Astrocyte (in vitro differentiated cells and primary cell): ENCODE results near the gene CHCHD6. TPM values are rescaled to one million over a fixed set of nuclear protein-coding genes. Genes with fewer than 3 reads are reported as not detected.

ENCODE experiments used
- DNase-seq: peaks from one replicate; pipeline ENCODE4 v3.0.0-alpha.2; 2010; ENCODE audit warnings: low read depth
- FAIRE-seq: peaks from 2 replicates; lab custom pipeline; 2011; peaks lifted over from hg19 to GRCh38; lab: Jason Lieb, UNC
- H2AFZ ChIP-seq: 2 replicates; pipeline ENCODE4 v1.6.0; 2012; ENCODE audit warnings: low read depth, low read length, inconsistent platforms
- H3K27ac ChIP-seq: 2 replicates; pipeline ENCODE4 v1.5.1; 2011; ENCODE audit warnings: low read depth, low read length, inconsistent platforms
- H3K27me3 ChIP-seq: 2 replicates; pipeline ENCODE4 v1.6.0; 2011; ENCODE audit warnings: low read length, inconsistent platforms; ENCODE audit not compliant: insufficient read depth
- H3K36me3 ChIP-seq: 2 replicates; pipeline ENCODE4 v1.5.1; 2011; ENCODE audit warnings: low read length, inconsistent platforms; ENCODE audit not compliant: insufficient read depth
- H3K4me1 ChIP-seq: 2 replicates; pipeline ENCODE4 v1.5.1; 2011; ENCODE audit warnings: low read length, inconsistent platforms; ENCODE audit not compliant: insufficient read depth
- H3K4me2 ChIP-seq: 2 replicates; pipeline ENCODE4 v1.6.0; 2012; ENCODE audit warnings: low read length, inconsistent platforms
- H3K4me3 ChIP-seq: 2 replicates; pipeline ENCODE4 v1.5.1; 2011; ENCODE audit warnings: low read depth, mild to moderate bottlenecking, low read length, inconsistent platforms; ENCODE audit not compliant: insufficient read depth
- H3K79me2 ChIP-seq: 2 replicates; pipeline ENCODE4 v1.6.0; 2012; ENCODE audit warnings: mild to moderate bottlenecking, low read length, inconsistent platforms; ENCODE audit not compliant: insufficient read depth
- H3K9ac ChIP-seq: 2 replicates; pipeline ENCODE4 v1.6.0; 2012; ENCODE audit warnings: mild to moderate bottlenecking, low read length, inconsistent platforms
- H3K9me3 ChIP-seq: 2 replicates; pipeline ENCODE4 v1.5.1; 2012; ENCODE audit warnings: low read depth, mild to moderate bottlenecking, low read length, inconsistent platforms; ENCODE audit not compliant: insufficient read depth
- H4K20me1 ChIP-seq: 2 replicates; pipeline ENCODE4 v1.6.0; 2012; ENCODE audit warnings: low read length, inconsistent platforms; ENCODE audit not compliant: insufficient read depth
- H3K27ac Mint-ChIP-seq: one replicate; pipeline ENCODE4 v1.8.0; 2021; ENCODE audit warnings: mild to moderate bottlenecking, mixed read lengths; ENCODE audit not compliant: unreplicated experiment
- H3K27me3 Mint-ChIP-seq: one replicate; pipeline ENCODE4 v1.8.0; 2021; ENCODE audit warnings: low read depth, mixed read lengths; ENCODE audit not compliant: unreplicated experiment
- H3K36me3 Mint-ChIP-seq: one replicate; pipeline ENCODE4 v1.8.0; 2021; ENCODE audit warnings: low read depth, mixed read lengths; ENCODE audit not compliant: unreplicated experiment
- H3K4me1 Mint-ChIP-seq: one replicate; pipeline ENCODE4 v1.8.0; 2021; ENCODE audit warnings: low read depth, mixed read lengths; ENCODE audit not compliant: unreplicated experiment
- H3K4me3 Mint-ChIP-seq: one replicate; pipeline ENCODE4 v1.8.0; 2021; ENCODE audit warnings: mild to moderate bottlenecking, moderate library complexity, mixed read lengths; ENCODE audit not compliant: unreplicated experiment
- H3K9me3 Mint-ChIP-seq: one replicate; pipeline ENCODE4 v1.8.0; 2021; ENCODE audit warnings: mild to moderate bottlenecking, mixed read lengths; ENCODE audit not compliant: unreplicated experiment
- EZH2 ChIP-seq: IDR thresholded peaks from 2 replicates; pipeline ENCODE4 v1.6.1; 2012; ENCODE audit warnings: mild to moderate bottlenecking, low read length, inconsistent platforms; ENCODE audit not compliant: insufficient read depth
- total RNA-seq: library from RNA; stranded (reverse); gene quantifications from 2 replicates; pipeline ENCODE4 v1.2.1, GENCODE V29; 2021
- TF ChIP-seq, protein P1 (sequence below): IDR thresholded peaks from 2 replicates; pipeline ENCODE4 v1.5.1; 2011; ENCODE audit warnings: low read depth, mild to moderate bottlenecking, inconsistent platforms, low read length, moderate library complexity; ENCODE audit not compliant: insufficient read depth

Gene CHCHD6
- total RNA-seq, 1 donor from 2014 or later, result 21.1 TPM

DNA sequence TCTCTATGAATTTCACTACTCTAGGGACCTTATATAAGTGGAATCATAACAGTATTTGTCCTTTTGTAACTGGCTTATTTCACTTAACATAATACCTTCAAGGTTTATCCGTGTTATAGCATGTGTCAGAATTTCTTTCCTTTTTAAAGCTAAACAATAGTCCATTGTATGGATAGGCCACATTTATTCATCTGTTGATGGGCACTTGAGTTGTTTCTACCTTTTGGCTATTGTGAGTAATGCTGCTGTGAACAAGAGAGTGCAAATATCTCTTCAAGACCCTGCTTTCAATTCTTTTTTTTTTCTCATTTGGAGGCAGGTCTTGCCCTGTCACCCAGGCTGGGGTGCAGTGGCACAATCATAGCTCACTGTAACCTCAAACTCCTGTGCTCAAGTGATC is 56.5 kb downstream of the CHCHD6 start:
- DNase-seq (no peak), FAIRE-seq (no peak)
- H3K27me3 Mint-ChIP-seq, result peaks cover 3% of the 10 kb centered on the region
- TF ChIP-seq, protein P1, sequence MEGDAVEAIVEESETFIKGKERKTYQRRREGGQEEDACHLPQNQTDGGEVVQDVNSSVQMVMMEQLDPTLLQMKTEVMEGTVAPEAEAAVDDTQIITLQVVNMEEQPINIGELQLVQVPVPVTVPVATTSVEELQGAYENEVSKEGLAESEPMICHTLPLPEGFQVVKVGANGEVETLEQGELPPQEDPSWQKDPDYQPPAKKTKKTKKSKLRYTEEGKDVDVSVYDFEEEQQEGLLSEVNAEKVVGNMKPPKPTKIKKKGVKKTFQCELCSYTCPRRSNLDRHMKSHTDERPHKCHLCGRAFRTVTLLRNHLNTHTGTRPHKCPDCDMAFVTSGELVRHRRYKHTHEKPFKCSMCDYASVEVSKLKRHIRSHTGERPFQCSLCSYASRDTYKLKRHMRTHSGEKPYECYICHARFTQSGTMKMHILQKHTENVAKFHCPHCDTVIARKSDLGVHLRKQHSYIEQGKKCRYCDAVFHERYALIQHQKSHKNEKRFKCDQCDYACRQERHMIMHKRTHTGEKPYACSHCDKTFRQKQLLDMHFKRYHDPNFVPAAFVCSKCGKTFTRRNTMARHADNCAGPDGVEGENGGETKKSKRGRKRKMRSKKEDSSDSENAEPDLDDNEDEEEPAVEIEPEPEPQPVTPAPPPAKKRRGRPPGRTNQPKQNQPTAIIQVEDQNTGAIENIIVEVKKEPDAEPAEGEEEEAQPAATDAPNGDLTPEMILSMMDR, result no peak
- no peak for TF ChIP-seq EZH2
- no peak overlapping the region for H3K4me3 Mint-ChIP-seq
- Histone ChIP-seq H4K20me1 (peaks cover 3% of the 10 kb centered on the region), H3K36me3 (no peaks in the 10 kb centered on the region), H3K4me3 (no peak overlapping the region), H3K4me1 (no peaks in the 10 kb centered on the region), H3K79me2 (no peaks in the 10 kb centered on the region), H3K27me3 (no peaks in the 10 kb centered on the region), H3K9me3 (no peaks in the 10 kb centered on the region), H2AFZ (no peak overlapping the region), H3K27ac (no peak overlapping the region), H3K4me2 (no peak overlapping the region), H3K9ac (no peak overlapping the region)
- no peaks in the 10 kb centered on the region for H3K4me1 Mint-ChIP-seq
- peaks cover 9% of the 10 kb centered on the region for H3K36me3 Mint-ChIP-seq
- H3K27ac Mint-ChIP-seq, result no peak overlapping the region
- H3K9me3 Mint-ChIP-seq, result no peaks in the 10 kb centered on the region

DNA sequence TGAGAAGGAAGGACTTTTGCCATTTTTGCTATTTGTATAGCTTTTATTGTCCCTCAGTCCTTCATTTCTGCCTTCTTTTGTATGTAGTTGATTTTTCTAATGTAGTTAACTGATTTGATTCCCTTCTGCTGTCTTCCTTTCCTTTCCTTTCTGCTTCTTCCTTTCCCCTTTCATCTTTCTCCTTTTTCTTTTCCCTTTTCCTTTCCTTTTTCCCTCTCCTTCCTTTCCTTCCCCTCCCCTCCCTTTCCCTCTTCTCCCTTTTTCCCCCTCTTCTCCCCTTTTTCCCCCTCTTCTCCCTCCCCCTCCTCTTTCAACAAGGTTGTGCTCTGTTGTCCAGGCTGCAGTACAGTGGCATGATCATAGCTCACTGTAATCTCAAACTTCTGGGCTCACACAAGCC is 59.0 kb downstream of the CHCHD6 start:
- no peaks in the 10 kb centered on the region for H3K4me1 Mint-ChIP-seq
- no peak overlapping the region for H3K4me3 ChIP-seq
- H3K4me1 ChIP-seq, result no peaks in the 10 kb centered on the region
- H3K9ac ChIP-seq, result no peak overlapping the region
- no peak overlapping the region for H3K27ac Mint-ChIP-seq
- DNase-seq, result no peak
- no peak for FAIRE-seq
- H3K27me3 ChIP-seq, result no peaks in the 10 kb centered on the region
- H2AFZ ChIP-seq, result no peak overlapping the region
- TF ChIP-seq, protein P1, result no peak
- TF ChIP-seq EZH2, result no peak
- H4K20me1 ChIP-seq, result peaks cover 3% of the 10 kb centered on the region
- peaks cover 17% of the 10 kb centered on the region for H3K36me3 Mint-ChIP-seq
- H3K9me3 ChIP-seq, result no peaks in the 10 kb centered on the region
- H3K4me2 ChIP-seq, result no peak overlapping the region
- no peak overlapping the region for H3K4me3 Mint-ChIP-seq
- no peaks in the 10 kb centered on the region for H3K36me3 ChIP-seq
- H3K9me3 Mint-ChIP-seq, result no peaks in the 10 kb centered on the region
- no peaks in the 10 kb centered on the region for H3K79me2 ChIP-seq
- H3K27me3 Mint-ChIP-seq, result no peaks in the 10 kb centered on the region
- no peak overlapping the region for H3K27ac ChIP-seq

DNA sequence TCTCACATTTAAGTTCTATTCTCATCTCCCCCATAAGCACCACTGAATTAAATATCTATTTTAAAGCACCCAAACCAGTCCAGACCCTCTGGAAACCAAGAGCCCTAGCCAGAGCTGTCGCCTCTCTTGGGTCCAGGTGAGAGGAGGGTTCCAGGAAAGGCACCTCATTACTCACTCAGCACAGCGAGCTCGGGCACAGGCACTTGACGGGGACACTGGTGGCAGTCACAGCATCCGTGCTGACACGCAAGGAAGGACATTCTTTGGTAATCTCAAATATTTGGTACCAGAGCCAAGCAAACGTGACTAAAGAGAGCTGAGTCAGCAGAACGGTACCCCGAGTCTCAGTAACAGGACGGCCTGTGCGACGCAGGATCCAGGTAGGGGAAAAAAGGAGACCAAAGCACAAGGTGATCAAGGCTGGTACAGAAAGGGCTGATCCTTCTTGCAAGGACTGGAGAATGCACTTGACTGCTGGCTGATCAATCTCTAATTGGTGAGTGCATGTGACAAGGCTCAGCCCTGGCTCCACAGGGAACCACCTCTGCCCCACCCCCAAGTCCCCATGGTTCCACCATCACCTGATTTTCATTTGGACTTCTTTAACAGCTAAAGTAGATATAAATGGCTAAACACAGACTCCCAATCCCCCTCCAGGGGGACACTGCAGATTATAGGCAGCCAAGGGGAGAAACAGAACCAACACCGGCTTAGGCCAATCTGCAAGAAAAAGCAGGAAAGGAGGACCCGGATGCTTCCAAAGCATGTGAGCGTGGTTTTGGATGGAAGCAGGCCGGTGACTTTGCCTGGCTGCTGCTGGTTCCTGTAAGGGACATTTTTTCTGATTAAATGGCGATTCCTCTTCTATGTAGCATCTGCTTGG is 61.4 kb downstream of the CHCHD6 start:
- H3K27ac Mint-ChIP-seq, result no peak overlapping the region
- Histone ChIP-seq H3K9ac (no peak overlapping the region), H3K9me3 (no peaks in the 10 kb centered on the region), H2AFZ (no peak overlapping the region), H3K27me3 (no peaks in the 10 kb centered on the region), H4K20me1 (peaks cover 3% of the 10 kb centered on the region), H3K36me3 (no peaks in the 10 kb centered on the region), H3K4me3 (no peak overlapping the region), H3K27ac (no peak overlapping the region), H3K4me2 (no peak overlapping the region), H3K4me1 (no peaks in the 10 kb centered on the region), H3K79me2 (no peaks in the 10 kb centered on the region)
- H3K27me3 Mint-ChIP-seq, result no peaks in the 10 kb centered on the region
- peaks cover 15% of the 10 kb centered on the region for H3K36me3 Mint-ChIP-seq
- no peaks in the 10 kb centered on the region for H3K9me3 Mint-ChIP-seq
- DNase-seq (no peak), FAIRE-seq (no peak)
- no peak for TF ChIP-seq EZH2
- TF ChIP-seq, protein P1, result no peak
- no peak overlapping the region for H3K4me3 Mint-ChIP-seq
- H3K4me1 Mint-ChIP-seq, result no peaks in the 10 kb centered on the region
